K562 (cell line): ENCODE measurements around the gene PLSCR5. TPM values are rescaled to one million over a fixed set of nuclear protein-coding genes. Genes with fewer than 3 reads are reported as not detected.

Experiments used
- ATAC-seq: fragments of 200-7000 bp; cut with Tn5 transposase; 3 replicates; pipeline ENCODE4 v1.9.1; 2020; ENCODE audit warnings: moderate library complexity
- BruUV-seq: library from RNA; stranded (reverse); fragments of 400-500 nt; replicated peaks from 2 replicates; lab custom pipeline; 2021; lab: Mats Ljungman, UMichigan
- CTCF ChIA-PET: fragments of 300-600 bp; formaldehyde crosslinking; extraction: SDS; loops from one replicate; lab custom pipeline; 2021; ENCODE audit warnings: low intra/inter-chr PET ratio; lab: Yijun Ruan, JAX
- POLR2A ChIA-PET: fragments of 300-600, 350-650 bp; sonication (Branson Sonifier 250); formaldehyde crosslinking; extraction: SDS; loops from one replicate; lab custom pipeline; 2021; ENCODE audit warnings: antibody characterized with exemption, inconsistent platforms; lab: Yijun Ruan, JAX
- DNase-seq, 4 experiments: peaks; one replicate each; pipeline versions ENCODE4 v3.0.0 to v3.0.0-alpha.2; 2011 to 2018; ENCODE audit warnings: low spot score in 3 of 4, mixed read lengths in 3 of 4; ENCODE audit errors: extremely low read depth in 1 of 4
- FAIRE-seq: peaks from 2 replicates; lab custom pipeline; 2011; peaks lifted over from hg19 to GRCh38; lab: Jason Lieb, UNC
- H2AFZ ChIP-seq: 2 replicates; pipeline ENCODE4 v1.6.0; 2011; ENCODE audit warnings: low read depth, low read length, control low read depth, inconsistent platforms
- H3K27ac ChIP-seq: fragments of 200-600 bp; 3 replicates; pipeline ENCODE4 v1.8.0; 2011; ENCODE audit warnings: low read depth, mild to moderate bottlenecking, control low read depth, inconsistent platforms, low read length, moderate library complexity, mixed read lengths; ENCODE audit errors: extremely low read depth
- H3K27me3 ChIP-seq, 2 experiments: fragments of 300-600 bp in 1 of 2; 2 replicates in 1 of 2; 3 replicates in 1 of 2; pipeline versions ENCODE4 v1.6.0 to v1.8.0; 2011; ENCODE audit warnings: inconsistent platforms in 2 of 2, low read length in 2 of 2, mild to moderate bottlenecking in 1 of 2, mixed read lengths in 1 of 2, moderate library complexity in 1 of 2; ENCODE audit not compliant: control insufficient read depth in 2 of 2, insufficient read depth in 2 of 2
- H3K36me3 ChIP-seq: fragments of 300-600 bp; 3 replicates; pipeline ENCODE4 v1.8.0; 2011; ENCODE audit warnings: mild to moderate bottlenecking, low read length, inconsistent platforms; ENCODE audit not compliant: control insufficient read depth, insufficient read depth
- H3K4me1 ChIP-seq, 2 experiments: fragments of 200-600 bp in 1 of 2; replicated peaks in 1 of 2; 2 replicates in 1 of 2; 3 replicates in 1 of 2; pipeline versions ENCODE4 v1.5.1 to v1.8.0; 2011; ENCODE audit warnings: inconsistent platforms in 2 of 2, low read length in 2 of 2, mild to moderate bottlenecking in 1 of 2, mixed read lengths in 1 of 2, moderate library complexity in 1 of 2; ENCODE audit not compliant: control insufficient read depth in 2 of 2, insufficient read depth in 2 of 2
- H3K4me2 ChIP-seq: 2 replicates; pipeline ENCODE4 v1.6.1; 2011; ENCODE audit warnings: low read length, control low read depth, inconsistent platforms, mixed read lengths; ENCODE audit not compliant: insufficient read depth
- H3K4me3 ChIP-seq: fragments of 200-600 bp; sonication (generic), shearing (Covaris generic); 2 replicates; pipeline ENCODE4 v1.5.1; 2016; ENCODE audit warnings: control low read depth, inconsistent platforms
- H3K79me2 ChIP-seq: fragments of 200-600 bp; 3 replicates; pipeline ENCODE4 v1.8.0; 2011; ENCODE audit warnings: low read length, inconsistent platforms; ENCODE audit not compliant: control insufficient read depth, insufficient read depth
- H3K9ac ChIP-seq, 2 experiments: 2 replicates each; pipeline versions ENCODE4 v1.6.0 to v1.6.1; 2011; ENCODE audit warnings: low read depth in 2 of 2, low read length in 2 of 2, control low read depth in 1 of 2, inconsistent platforms in 1 of 2, mild to moderate bottlenecking in 1 of 2, mixed read lengths in 1 of 2; ENCODE audit not compliant: insufficient read depth in 1 of 2
- H3K9me1 ChIP-seq: one replicate; pipeline ENCODE4 v1.6.0; 2011; ENCODE audit warnings: inconsistent platforms, mild to moderate bottlenecking, low read length, moderate library complexity; ENCODE audit not compliant: control insufficient read depth, insufficient read depth
- H3K9me3 ChIP-seq: replicated peaks from 2 replicates; pipeline ENCODE4 v1.5.1; 2011; ENCODE audit warnings: low read depth, low read length, inconsistent platforms; ENCODE audit not compliant: control insufficient read depth, insufficient read depth
- H4K20me1 ChIP-seq: replicated peaks from 2 replicates; pipeline ENCODE4 v1.6.1; 2011; ENCODE audit warnings: low read length, inconsistent platforms, mixed read lengths; ENCODE audit not compliant: control insufficient read depth, insufficient read depth
- TAL1 ChIP-seq: fragments of 450-650 bp; IDR thresholded peaks from 2 replicates; pipeline ENCODE4 v1.6.1; 2016; ENCODE audit warnings: mild to moderate bottlenecking
- ZNF436 ChIP-seq: fragments of 250-450, 450-650 bp; sonication (Bioruptor Pico); formaldehyde crosslinking; IDR thresholded peaks from 2 replicates; pipeline ENCODE4 v1.7.0; 2020; ENCODE audit warnings: mild to moderate bottlenecking
- ZNF75A ChIP-seq: fragments of 450-650 bp; formaldehyde crosslinking; IDR thresholded peaks from 2 replicates; pipeline ENCODE4 v1.4.0; 2020; ENCODE audit warnings: mild to moderate bottlenecking
- WGBS: fragments of 100-300 bp; shearing (Covaris generic); methylation state at CpG from one replicate; pipeline ENCODE4 v1.1.6; 2016; ENCODE audit warnings: low coverage, mixed read lengths; ENCODE audit not compliant: insufficient coverage; ENCODE audit errors: missing lambda C conversion rate; 5-methylcytosine and 5-hydroxymethylcytosine counted together
- in situ Hi-C: fragments of 300-500 bp; cut with MboI; formaldehyde crosslinking; loops from 4 replicates; pipeline ENCODE4 v1.15.0; 2018; ENCODE audit warnings: inconsistent platforms, mixed read lengths
- intact Hi-C: fragments of 100-400 bp; cut with micrococcal nuclease; formaldehyde crosslinking; loops from 2 replicates; pipeline ENCODE4 v1.14.2; 2022
- polyA plus RNA-seq, 8 experiments: library from polyadenylated mRNA; depleted of rRNA in 4 of 8; stranded (reverse) in 5 of 8; unstranded in 3 of 8; fragments of >200 nt; fragmentation: Nextera tagmentation in 2 of 8; fragmentation: Illumina TruSeq in 1 of 8; extraction: Ambion mirVana in 2 of 8; extraction: Trizol in 1 of 8; gene quantifications; 2 replicates each; pipeline versions ENCODE4 v1.2.1 to v1.2.3, GENCODE V29; 2011 to 2014; ENCODE audit warnings: inconsistent platforms in 1 of 8, missing spikeins in 1 of 8
- total RNA-seq, 7 experiments: library from RNA; depleted of rRNA in 6 of 7; stranded (reverse); fragments of >200 nt in 6 of 7; fragmentation: Illumina TruSeq in 2 of 7; extraction: Trizol in 2 of 7; gene quantifications; 2 replicates each; pipeline versions ENCODE4 v1.2.1 to v1.2.3, GENCODE V29; 2011 to 2021; ENCODE audit warnings: low replicate concordance in 1 of 7

PLSCR5 gene
- total and polyA plus RNA-seq, 9 of the 15 experiments (the other 6 are each of a cell fraction or from before 2014, with no cell fraction given), result not detected

- TF ChIP-seq ZNF436 (CRISPR knock-in tag) (no peak), ZNF75A (CRISPR knock-in tag) (no peak)
These were observed 45.7 kb upstream of the PLSCR5 start (continued) for GRCh38 chr3:146650691-146651442.

- POLR2A ChIA-PET, result no interaction called here
- no peaks in the 10 kb centered on the region for H3K4me1 ChIP-seq
- no peak overlapping the region for H2AFZ ChIP-seq
- in situ Hi-C loops, result no loop called here
- no peaks in the 10 kb centered on the region for H3K36me3 ChIP-seq
- no peaks in the 10 kb centered on the region for H3K79me2 ChIP-seq
- WGBS, result 0% methylated on average over 4 of the region's 4 CpGs
- no peak for DNase-seq
- no peak overlapping the region for H3K4me3 ChIP-seq
- no peaks in the 10 kb centered on the region for H4K20me1 ChIP-seq
- TF ChIP-seq TAL1, result no peak
- TF ChIP-seq, all 486 proteins: peak for 0
- no TSS peak for BruUV-seq
- Histone ChIP-seq H3K9me3 (no peaks in the 10 kb centered on the region), H3K27me3 (no peaks in the 10 kb centered on the region), H3K9ac (no peak overlapping the region), H3K9me1 (no peaks in the 10 kb centered on the region), H3K27ac (no peak overlapping the region), H3K4me2 (no peak overlapping the region)
- no peak for ATAC-seq
- intact Hi-C loops, result loop anchor here (10.0 kb wide), 1 partner anchor 581 kb away; no protein-coding TSS in a partner anchor
- CTCF ChIA-PET, result no interaction called here
- FAIRE-seq, result no peak
These were observed 41.1 kb upstream of the PLSCR5 start for GRCh38 chr3:146646261-146646660.
